SH-SY5Y (cell line): Measurements from ENCODE around the gene LYPD5.

ENCODE experiments used
- GATA2 ChIP-seq: IDR thresholded peaks from 2 replicates; pipeline ENCODE4 v1.6.1; 2011; ENCODE audit warnings: mild to moderate bottlenecking, low read depth, low read length
- GATA3 ChIP-seq: IDR thresholded peaks from 2 replicates; pipeline ENCODE4 v1.6.1; 2011; ENCODE audit warnings: low read depth, mild to moderate bottlenecking, low read length, moderate library complexity

Gene LYPD5

GRCh38 chr19:43802216-43802951 lies at the start of gene LYPD5:
Gene LYPD5, minus strand, starts transcription at chr19:43802447. Its CDS starts 67 bp downstream, at chr19:43802380.
- TF ChIP-seq GATA2 (no peak), GATA3 (no peak)

GRCh38 chr19:43848821-43849220 lies 46.6 kb upstream of the LYPD5 start:
- TF ChIP-seq GATA2 (no peak), GATA3 (no peak)

GRCh38 chr19:43847884-43848283 lies 45.6 kb upstream of the LYPD5 start:
- TF ChIP-seq GATA3, result no peak
- TF ChIP-seq GATA2, result no peak

- TF ChIP-seq GATA3 (no peak), GATA2 (no peak)
Measured at GRCh38 chr19:43847246-43847645, 45.0 kb upstream of the LYPD5 start.

- TF ChIP-seq GATA3 (no peak), GATA2 (no peak)
Measured at GRCh38 chr19:43842007-43842406, 39.8 kb upstream of the LYPD5 start.

GRCh38 chr19:43839139-43839538 lies 36.9 kb upstream of the LYPD5 start:
- no peak for TF ChIP-seq GATA3
- no peak for TF ChIP-seq GATA2

GRCh38 chr19:43826787-43827754 lies 24.8 kb upstream of the LYPD5 start, which contains the start of gene ZNF283:
Gene ZNF283, plus strand, starts transcription at chr19:43827321. Its CDS starts 6,184 bp downstream, at chr19:43833505.
- TF ChIP-seq GATA3 (no peak), GATA2 (no peak)

GRCh38 chr19:43820884-43821215 lies 18.6 kb upstream of the LYPD5 start:
- TF ChIP-seq GATA2 (no peak), GATA3 (no peak)

GRCh38 chr19:43820098-43820883 lies 18.0 kb upstream of the LYPD5 start:
- TF ChIP-seq GATA3 (no peak), GATA2 (no peak)

GRCh38 chr19:43818500-43818899 lies 16.3 kb upstream of the LYPD5 start:
- no peak for TF ChIP-seq GATA3
- TF ChIP-seq GATA2, result no peak

GRCh38 chr19:43814663-43815352 lies 12.6 kb upstream of the LYPD5 start:
- TF ChIP-seq GATA2, result no peak
- TF ChIP-seq GATA3, result no peak

- TF ChIP-seq GATA2 (no peak), GATA3 (no peak)
Measured at GRCh38 chr19:43812688-43813087, 10.4 kb upstream of the LYPD5 start.

GRCh38 chr19:43812259-43812658 lies 10.0 kb upstream of the LYPD5 start:
- TF ChIP-seq GATA3 (no peak), GATA2 (no peak)
